Mucosa of descending colon (tissue), 3 donors: ENCODE data around the gene CNFN. TPM values are rescaled to one million over a fixed set of nuclear protein-coding genes. Genes with fewer than 3 reads are reported as not detected.

Source experiments
- ATAC-seq: fragments of 200-7000 bp; cut with Tn5 transposase; one replicate; pipeline ENCODE4 v1.9.1; 2020; ENCODE audit warnings: mild to moderate bottlenecking, moderate library complexity
- DNase-seq, 3 donors: peaks; one replicate each; pipeline ENCODE4 v3.0.0-alpha.2; 2020
- H3K36me3 ChIP-seq: fragments of 200-600 bp; one replicate; pipeline ENCODE4 v1.8.0; 2021; ENCODE audit warnings: low read depth, mild to moderate bottlenecking
- H3K4me1 ChIP-seq: fragments of 200-600 bp; one replicate; pipeline ENCODE4 v1.8.0; 2021; ENCODE audit warnings: low read depth, mild to moderate bottlenecking
- H3K4me3 ChIP-seq: fragments of 200-600 bp; one replicate; pipeline ENCODE4 v1.8.0; 2021; ENCODE audit warnings: mild to moderate bottlenecking
- H3K9me3 ChIP-seq: fragments of 200-600 bp; one replicate; pipeline ENCODE4 v1.8.0; 2021; ENCODE audit warnings: mild to moderate bottlenecking
- CTCF ChIP-seq: fragments of 200-600 bp; IDR thresholded peaks from one replicate; pipeline ENCODE4 v1.8.0; 2022; ENCODE audit warnings: antibody characterized with exemption, mild to moderate bottlenecking
- intact Hi-C, 2 donors: fragments of 100-400 bp; cut with DNase I in 1 of 2; cut with micrococcal nuclease in 1 of 2; formaldehyde crosslinking; loops; one replicate each; pipeline versions ENCODE4 v1.11.0 to v1.11.1; 2022; cut with DNase I, micrococcal nuclease
- total RNA-seq, 3 donors: library from RNA; stranded (reverse); fragmentation: NEBNext Ultra II Directional in 2 of 3; extraction: Animal tissue kit (Norgen Biotek cat#: 25700) in 2 of 3; gene quantifications; one replicate each; pipeline versions ENCODE4 v1.2.1 to v1.2.4, GENCODE V29; 2021 to 2023
- donor health status: DM: no; HTN: no; CAD: no; lungs with moderate emphysema.
- donor health status: DM: no; HTN: no; CAD: no.
- donor health status: DM: no; HTN: yes; CAD: no.

The CNFN gene
- total RNA-seq, 3 donors from 2014 or later, result 1.7 to 4.0 (median 3.6) TPM

DNA sequence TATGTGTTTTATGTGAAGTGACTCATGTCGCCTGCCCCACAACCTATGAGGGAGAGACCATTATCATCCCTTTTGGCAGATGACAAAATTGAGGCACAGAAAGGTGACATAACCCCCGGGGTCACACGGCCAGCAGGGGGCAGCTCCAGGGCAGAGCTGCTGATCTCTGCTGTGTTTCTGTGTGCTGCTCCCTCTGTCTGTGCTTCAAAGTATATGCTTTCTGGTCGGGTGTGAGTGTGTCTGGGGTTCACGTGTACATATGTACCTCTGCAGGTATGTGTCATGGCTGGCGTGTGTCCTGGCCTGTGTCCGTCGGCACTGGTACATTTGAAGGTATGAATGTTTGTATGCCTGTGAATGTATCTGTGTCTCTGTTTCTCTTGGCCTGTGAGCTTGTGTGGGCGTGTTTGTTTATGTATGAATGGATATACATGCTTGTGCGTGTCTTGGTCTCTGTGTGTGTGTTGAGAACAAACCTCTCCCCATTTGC, 30.0 kb upstream of the CNFN start:
- Histone ChIP-seq H3K4me3 (no peak overlapping the region), H3K9me3 (no peaks in the 10 kb centered on the region), H3K4me1 (peaks cover 8% of the 10 kb centered on the region), H3K36me3 (no peaks in the 10 kb centered on the region)
- TF ChIP-seq CTCF, result peak; percentile 39
- DNase-seq (peak in 2 of 3 donors; percentile 77 to 78), ATAC-seq (peak; percentile 59)
- intact Hi-C loops, result no loop called here

GRCh38 chr19:42419309-42419708, 29.2 kb upstream of the CNFN start:
- no peaks in the 10 kb centered on the region for H3K36me3 ChIP-seq
- intact Hi-C loops, result no loop called here
- no peaks in the 10 kb centered on the region for H3K9me3 ChIP-seq
- DNase-seq (no peak), ATAC-seq (no peak)
- no peak for TF ChIP-seq CTCF
- H3K4me3 ChIP-seq, result no peak overlapping the region
- peaks cover 8% of the 10 kb centered on the region for H3K4me1 ChIP-seq

DNA sequence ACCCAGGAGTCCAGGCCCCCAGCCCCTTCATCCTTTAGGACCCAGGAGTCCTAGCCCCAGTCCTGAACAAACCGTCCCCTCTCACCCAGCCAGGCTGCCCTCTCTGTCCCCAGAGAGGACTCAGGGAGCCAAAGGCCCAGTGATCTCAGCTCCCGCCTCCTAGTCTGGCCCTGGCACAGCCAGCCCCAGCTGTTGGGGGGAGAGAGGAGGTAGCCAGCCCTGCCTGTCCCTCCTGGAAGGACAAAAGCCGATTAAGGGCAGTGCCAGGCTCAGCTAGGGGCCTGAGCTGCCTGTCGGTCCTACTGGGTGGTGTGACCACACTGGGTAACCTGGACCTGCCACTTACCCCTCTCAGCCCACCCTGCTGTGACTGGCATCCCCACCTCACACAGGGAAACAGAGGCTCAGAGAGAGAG, 22.6 kb upstream of the CNFN start:
- no peak overlapping the region for H3K4me3 ChIP-seq
- TF ChIP-seq CTCF, result no peak
- intact Hi-C loops, result no loop called here
- no peaks in the 10 kb centered on the region for H3K4me1 ChIP-seq
- DNase-seq, result no peak
- no peaks in the 10 kb centered on the region for H3K36me3 ChIP-seq
- ATAC-seq, result no peak
- H3K9me3 ChIP-seq, result no peaks in the 10 kb centered on the region

- no peaks in the 10 kb centered on the region for H3K4me1 ChIP-seq
- H3K9me3 ChIP-seq, result no peaks in the 10 kb centered on the region
- TF ChIP-seq CTCF, result no peak
- no peak overlapping the region for H3K4me3 ChIP-seq
- no peaks in the 10 kb centered on the region for H3K36me3 ChIP-seq
- DNase-seq, result peak; percentile 76 to 89 (median 86)
- intact Hi-C loops, result no loop called here
- ATAC-seq, result peak; percentile 92
Observed at GRCh38 chr19:42412227-42412626, 22.1 kb upstream of the CNFN start.

DNA sequence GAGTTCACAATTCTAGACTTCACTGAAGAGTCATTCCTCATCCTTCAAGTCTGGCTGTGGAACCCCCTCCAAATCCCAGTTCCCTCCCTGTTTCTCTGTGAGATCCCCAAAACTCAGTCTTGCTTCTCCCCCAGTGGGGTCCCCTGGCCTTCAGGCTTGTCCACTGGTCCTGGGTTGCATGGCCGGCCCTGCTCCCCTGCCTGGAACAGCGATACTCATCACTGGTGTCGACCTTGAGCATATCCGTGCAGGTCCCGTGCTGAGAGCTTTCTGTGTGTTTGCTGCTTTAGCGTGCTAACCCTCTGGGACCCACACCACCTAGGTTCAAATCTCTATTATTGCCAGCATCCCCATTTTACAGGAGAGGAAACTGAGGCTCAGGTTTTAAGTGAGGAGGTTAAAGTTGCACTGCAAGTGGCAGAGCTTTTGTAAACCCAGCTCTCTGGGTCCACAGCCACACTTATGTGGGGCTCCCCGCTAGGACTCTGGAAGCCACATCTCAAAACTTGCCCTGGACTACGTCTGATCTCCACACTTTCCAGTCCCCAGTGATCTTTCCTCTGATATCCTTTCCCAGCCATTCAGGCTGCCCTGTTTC, 21.6 kb upstream of the CNFN start:
- Histone ChIP-seq H3K9me3 (no peaks in the 10 kb centered on the region), H3K4me3 (no peak overlapping the region), H3K4me1 (no peaks in the 10 kb centered on the region), H3K36me3 (no peaks in the 10 kb centered on the region)
- no peak for ATAC-seq
- TF ChIP-seq CTCF, result no peak
- DNase-seq, result peak in 1 of 3 donors; percentile 8
- intact Hi-C loops, result no loop called here
